Neuronal stem cell (in vitro differentiated cells): Measurements from ENCODE around the gene HIGD1C.
A peak's percentile ranks its signal among the peaks of the same experiment; 100 is the strongest.

Experiments
- DNase-seq: peaks from one replicate; pipeline ENCODE4 v3.0.0-alpha.2; 2013; ENCODE audit warnings: low spot score
- H2AFZ ChIP-seq: one replicate; pipeline ENCODE4 v1.6.1; 2013; ENCODE audit warnings: mild to moderate bottlenecking, low read length, inconsistent platforms
- H2AK5ac ChIP-seq: 2 replicates; pipeline ENCODE4 v1.6.1; 2013; ENCODE audit warnings: low read depth, mild to moderate bottlenecking, inconsistent platforms, low read length, moderate library complexity, mixed read lengths
- H2BK120ac ChIP-seq: 2 replicates; pipeline ENCODE4 v1.6.1; 2013; ENCODE audit warnings: low read depth, mild to moderate bottlenecking, inconsistent platforms, low read length, moderate library complexity, mixed read lengths
- H2BK12ac ChIP-seq: one replicate; pipeline ENCODE4 v1.6.1; 2013; ENCODE audit warnings: low read length, inconsistent platforms
- H2BK15ac ChIP-seq: 2 replicates; pipeline ENCODE4 v1.6.1; 2013; ENCODE audit warnings: mild to moderate bottlenecking, low read length, inconsistent platforms, mixed read lengths
- H2BK5ac ChIP-seq: one replicate; pipeline ENCODE4 v1.6.1; 2013; ENCODE audit warnings: inconsistent platforms, mild to moderate bottlenecking, low read length, moderate library complexity
- H3K14ac ChIP-seq: one replicate; pipeline ENCODE4 v1.6.1; 2013; ENCODE audit warnings: low read length, inconsistent platforms
- H3K18ac ChIP-seq: 2 replicates; pipeline ENCODE4 v1.6.1; 2013; ENCODE audit warnings: low read length, inconsistent platforms
- H3K23ac ChIP-seq: 2 replicates; pipeline ENCODE4 v1.6.1; 2013; ENCODE audit warnings: low read depth, mild to moderate bottlenecking, mixed read lengths, low read length, inconsistent platforms; ENCODE audit not compliant: poor library complexity
- H3K27ac ChIP-seq: replicated peaks from 3 replicates; pipeline ENCODE4 v1.5.1; 2013; ENCODE audit warnings: low read length, inconsistent platforms
- H3K27me3 ChIP-seq, 3 experiments: 2 replicates each; pipeline ENCODE4 v1.6.1; 2013; ENCODE audit warnings: low read length in 3 of 3, mild to moderate bottlenecking in 2 of 3, inconsistent platforms in 1 of 3, low read depth in 1 of 3, mixed read lengths in 1 of 3, moderate library complexity in 1 of 3; ENCODE audit not compliant: control insufficient read depth in 3 of 3, insufficient read depth in 3 of 3
- H3K36me3 ChIP-seq, 2 donors: replicated peaks in 1 of 2; 2 replicates each; pipeline ENCODE4 v1.6.1; 2013; ENCODE audit warnings: low read length in 2 of 2; ENCODE audit not compliant: control insufficient read depth in 2 of 2, insufficient read depth in 2 of 2
- H3K4ac ChIP-seq: 2 replicates; pipeline ENCODE4 v1.6.1; 2013; ENCODE audit warnings: inconsistent platforms, mild to moderate bottlenecking, low read length, moderate library complexity
- H3K4me1 ChIP-seq, 2 donors: 1 replicate in 1 of 2; 2 replicates in 1 of 2; pipeline ENCODE4 v1.6.1; 2013; ENCODE audit warnings: low read length in 2 of 2, low read depth in 1 of 2; ENCODE audit not compliant: control insufficient read depth in 2 of 2, insufficient read depth in 1 of 2
- H3K4me2 ChIP-seq: one replicate; pipeline ENCODE4 v1.6.1; 2013; ENCODE audit warnings: mild to moderate bottlenecking, low read length, inconsistent platforms; ENCODE audit not compliant: insufficient read depth, poor library complexity, severe bottlenecking
- H3K4me3 ChIP-seq, 2 donors: 2 replicates each; pipeline ENCODE4 v1.5.1; 2013; ENCODE audit warnings: low read length in 2 of 2, mild to moderate bottlenecking in 2 of 2, inconsistent platforms in 1 of 2, moderate library complexity in 1 of 2
- H3K79me1 ChIP-seq: one replicate; pipeline ENCODE4 v1.6.1; 2013; ENCODE audit warnings: low read depth, mild to moderate bottlenecking, inconsistent platforms, low read length, moderate library complexity
- H3K9ac ChIP-seq: one replicate; pipeline ENCODE4 v1.6.1; 2013; ENCODE audit warnings: mild to moderate bottlenecking, low read depth, low read length, inconsistent platforms; ENCODE audit not compliant: poor library complexity
- H3K9me3 ChIP-seq, 2 donors: replicated peaks in 1 of 2; 2 replicates each; pipeline versions ENCODE3 to v1.6.1; 2013; ENCODE audit warnings: low read length in 2 of 2, mild to moderate bottlenecking in 2 of 2, inconsistent platforms in 1 of 2, low read depth in 1 of 2, mixed read lengths in 1 of 2, moderate library complexity in 1 of 2; ENCODE audit not compliant: control insufficient read depth in 2 of 2, insufficient read depth in 1 of 2
- H4K8ac ChIP-seq: one replicate; pipeline ENCODE4 v1.6.1; 2013; ENCODE audit warnings: low read depth, mild to moderate bottlenecking, inconsistent platforms, low read length, moderate library complexity
- H4K91ac ChIP-seq: one replicate; pipeline ENCODE4 v1.6.1; 2013; ENCODE audit warnings: low read length, low read depth, mild to moderate bottlenecking, inconsistent platforms; ENCODE audit not compliant: poor library complexity
- WGBS, 2 donors: extraction: QIAGEN DNeasy Blood & Tissue Kit; methylation state at CpG; one replicate each; pipeline ENCODE4 v1.1.7; 2013; ENCODE audit warnings: missing lambda C conversion rate in 2 of 2, mixed read lengths in 1 of 2; ENCODE audit not compliant: insufficient read length in 2 of 2, insufficient replicate concordance in 1 of 2; ENCODE audit errors: extremely low coverage in 2 of 2; 5-methylcytosine and 5-hydroxymethylcytosine counted together

The HIGD1C gene

DNA sequence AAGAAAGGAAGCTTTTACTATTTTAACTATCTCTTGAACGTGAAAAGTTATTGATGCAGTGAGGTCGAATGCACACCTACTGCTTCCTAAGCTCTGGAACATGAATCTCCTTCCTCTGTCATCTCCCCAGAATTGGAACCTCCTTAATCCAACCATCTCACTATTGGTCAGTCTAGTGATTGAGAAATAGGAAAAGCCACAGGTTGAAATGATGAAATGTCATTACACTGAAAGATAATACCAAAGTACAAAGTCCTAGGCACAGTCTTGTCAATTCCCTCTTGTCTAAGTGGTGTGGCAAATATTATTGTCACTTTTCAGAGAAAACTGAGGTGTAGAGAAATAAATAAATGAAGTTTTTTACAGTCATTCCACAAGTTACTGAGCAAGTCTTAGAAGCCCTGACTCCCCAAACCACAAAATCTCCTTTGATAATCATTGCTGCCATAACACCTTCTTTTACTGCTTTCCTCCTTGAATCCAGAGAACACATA is 19.5 kb upstream of the HIGD1C start:
- H3K4me2 ChIP-seq: no peak overlapping the region
- no peak overlapping the region for H3K4ac ChIP-seq
- H3K18ac ChIP-seq: no peak overlapping the region
- H2BK5ac ChIP-seq: no peak overlapping the region
- H2AK5ac ChIP-seq: no peak overlapping the region
- no peak overlapping the region for H3K27ac ChIP-seq
- no peak overlapping the region for H2BK15ac ChIP-seq
- no peak overlapping the region for H4K8ac ChIP-seq
- DNase-seq: no peak
- no CpG with 5 or more reads among the region's 2 CpGs for WGBS, 2 donors
- no peak overlapping the region for H3K4me3 ChIP-seq
- H3K23ac ChIP-seq: no peak overlapping the region
- H3K4me1 ChIP-seq: peaks cover 5 to 11% of the 10 kb centered on the region in 2 donors
- H3K79me1 ChIP-seq: no peaks in the 10 kb centered on the region
- no peaks in the 10 kb centered on the region for H3K9me3 ChIP-seq
- H2AFZ ChIP-seq: no peak overlapping the region
- no peaks in the 10 kb centered on the region for H3K27me3 ChIP-seq
- H2BK120ac ChIP-seq: no peak overlapping the region
- no peak overlapping the region for H3K9ac ChIP-seq
- no peak overlapping the region for H2BK12ac ChIP-seq
- H3K36me3 ChIP-seq: no peaks in the 10 kb centered on the region
- no peak overlapping the region for H3K14ac ChIP-seq
- H4K91ac ChIP-seq: no peak overlapping the region

DNA sequence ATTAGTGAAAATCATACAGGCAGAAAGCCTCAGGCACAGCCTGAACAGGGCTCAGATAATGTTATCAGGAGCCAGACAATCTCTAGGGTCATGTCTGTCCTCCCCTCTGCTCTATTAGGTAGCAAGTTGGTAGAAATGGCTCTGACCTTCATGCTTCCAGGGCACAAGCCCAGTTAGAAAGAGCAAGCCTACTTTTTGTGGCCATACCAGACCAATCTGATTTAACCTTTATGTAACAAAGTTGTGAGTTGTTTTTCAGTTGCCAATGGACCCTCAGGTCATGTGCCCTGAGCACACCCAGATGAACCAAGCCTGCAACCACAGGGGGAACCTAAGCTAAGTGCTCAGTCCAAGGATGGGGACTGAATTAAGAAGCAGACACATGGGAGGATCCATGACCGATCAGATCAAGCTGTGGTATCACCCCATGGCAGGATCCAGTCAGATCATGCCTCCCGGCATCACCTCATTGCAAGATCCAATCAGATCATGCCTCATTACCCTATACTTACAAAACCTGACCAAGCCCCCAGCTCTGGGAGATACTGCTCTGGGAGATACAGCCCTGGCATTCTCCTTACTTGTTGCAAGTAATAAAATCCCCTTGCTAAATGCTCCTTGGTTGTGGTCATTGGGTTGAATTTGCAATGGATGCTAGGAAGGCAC is 18.8 kb upstream of the HIGD1C start:
- H3K79me1 ChIP-seq: no peaks in the 10 kb centered on the region
- H3K9ac ChIP-seq: no peak overlapping the region
- no peak overlapping the region for H2BK120ac ChIP-seq
- no peak overlapping the region for H2BK12ac ChIP-seq
- no peak overlapping the region for H3K14ac ChIP-seq
- no peak overlapping the region for H4K8ac ChIP-seq
- no peak for DNase-seq
- no peaks in the 10 kb centered on the region for H3K36me3 ChIP-seq
- H3K18ac ChIP-seq: no peak overlapping the region
- H3K4me3 ChIP-seq: no peak overlapping the region
- H4K91ac ChIP-seq: no peak overlapping the region
- H3K9me3 ChIP-seq: no peaks in the 10 kb centered on the region
- H2AK5ac ChIP-seq: no peak overlapping the region
- H3K27ac ChIP-seq: no peak overlapping the region
- H3K4me2 ChIP-seq: no peak overlapping the region
- H3K27me3 ChIP-seq: no peaks in the 10 kb centered on the region
- WGBS, 2 donors: no CpG with 5 or more reads among the region's 2 CpGs
- no peak overlapping the region for H3K23ac ChIP-seq
- no peak overlapping the region for H2BK5ac ChIP-seq
- no peak overlapping the region for H3K4ac ChIP-seq
- no peak overlapping the region for H2AFZ ChIP-seq
- H3K4me1 ChIP-seq: peaks cover 4 to 5% of the 10 kb centered on the region in 2 donors
- H2BK15ac ChIP-seq: no peak overlapping the region

DNA sequence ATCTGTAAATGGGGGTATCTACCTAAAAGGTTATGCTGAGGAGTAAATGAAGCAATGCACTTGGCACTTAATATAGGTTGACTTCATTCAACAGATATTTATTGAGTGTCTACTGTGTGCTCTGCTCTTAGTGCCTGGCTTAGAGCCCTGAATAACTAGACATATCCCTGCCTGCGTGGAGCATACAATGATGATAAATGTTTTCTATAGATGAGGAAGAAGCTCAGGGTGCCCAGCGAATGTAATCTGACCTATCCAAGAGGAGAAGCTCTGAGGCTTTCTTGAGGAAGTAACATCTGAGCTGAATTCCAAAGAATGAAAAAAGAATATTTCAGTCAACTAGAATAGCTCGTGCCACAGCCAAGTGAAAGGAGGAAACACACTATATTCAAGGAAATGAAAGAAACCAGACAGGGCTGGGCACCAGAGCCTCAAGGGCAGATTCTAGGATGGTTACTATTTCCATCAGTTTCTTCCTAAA is 17.9 kb upstream of the HIGD1C start:
- H3K18ac ChIP-seq: no peak overlapping the region
- H3K4me2 ChIP-seq: no peak overlapping the region
- peaks cover 4 to 5% of the 10 kb centered on the region in 2 donors for H3K4me1 ChIP-seq
- no peak overlapping the region for H2BK5ac ChIP-seq
- H3K9me3 ChIP-seq: no peaks in the 10 kb centered on the region
- H3K23ac ChIP-seq: no peak overlapping the region
- no peak overlapping the region for H2BK12ac ChIP-seq
- H3K4me3 ChIP-seq: no peak overlapping the region
- no peak overlapping the region for H2BK120ac ChIP-seq
- no peak overlapping the region for H2AFZ ChIP-seq
- H2AK5ac ChIP-seq: no peak overlapping the region
- no peak overlapping the region for H4K8ac ChIP-seq
- H4K91ac ChIP-seq: no peak overlapping the region
- H3K79me1 ChIP-seq: no peaks in the 10 kb centered on the region
- no peak overlapping the region for H3K14ac ChIP-seq
- H3K27me3 ChIP-seq: no peaks in the 10 kb centered on the region
- H3K4ac ChIP-seq: no peak overlapping the region
- H3K27ac ChIP-seq: no peak overlapping the region
- no peak overlapping the region for H2BK15ac ChIP-seq
- no CpG with 5 or more reads among the region's 3 CpGs for WGBS, 2 donors
- no peak overlapping the region for H3K9ac ChIP-seq
- DNase-seq: no peak
- H3K36me3 ChIP-seq: no peaks in the 10 kb centered on the region

DNA sequence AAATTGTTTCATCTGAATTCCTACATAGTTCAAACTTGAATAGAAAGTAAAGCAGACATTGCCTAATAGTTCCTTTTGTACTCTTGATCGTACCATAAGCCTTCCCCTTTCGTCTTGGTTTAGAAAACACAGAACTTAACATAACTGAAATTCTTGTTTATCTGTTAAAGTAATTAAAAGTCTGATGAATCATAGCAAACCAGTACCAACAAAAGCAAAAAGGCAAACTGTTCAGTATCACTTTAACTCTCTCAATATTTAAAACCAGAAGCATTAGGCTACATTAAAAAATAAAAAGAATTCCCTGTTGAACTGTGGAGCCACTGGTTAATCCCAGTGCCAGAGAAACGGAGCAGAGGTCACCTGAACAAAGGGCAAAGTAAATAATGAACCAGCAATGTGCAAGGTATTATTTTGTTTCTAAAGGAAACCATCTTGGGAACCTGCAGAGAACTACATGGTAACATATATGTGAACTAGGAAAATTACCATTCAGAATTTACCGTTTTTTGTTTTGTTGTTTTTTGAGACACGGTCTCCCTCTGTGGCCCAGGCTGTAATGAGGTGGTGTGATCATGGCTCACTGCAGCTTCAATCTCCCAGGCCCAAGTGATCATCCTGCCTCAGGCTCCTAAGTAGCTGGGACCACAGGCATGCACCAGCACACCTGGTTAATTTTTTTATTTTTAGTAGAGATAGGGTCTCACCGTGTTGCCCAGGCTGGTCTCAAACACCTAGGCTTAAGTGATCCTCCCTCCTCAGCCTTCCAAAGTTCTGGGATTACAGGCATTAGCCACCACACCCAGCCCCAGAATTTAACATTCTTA is 17.1 kb upstream of the HIGD1C start:
- Histone ChIP-seq H2AK5ac (no peak overlapping the region), H3K27me3 (no peaks in the 10 kb centered on the region), H3K23ac (no peak overlapping the region), H2BK15ac (no peak overlapping the region), H3K4me3 (no peak overlapping the region), H2AFZ (no peak overlapping the region), H3K9me3 (no peaks in the 10 kb centered on the region), H3K79me1 (no peaks in the 10 kb centered on the region), H2BK5ac (no peak overlapping the region), H4K91ac (no peak overlapping the region), H3K4me1 (peaks cover 4 to 5% of the 10 kb centered on the region in 2 donors), H4K8ac (no peak overlapping the region), H3K36me3 (no peaks in the 10 kb centered on the region), H2BK120ac (no peak overlapping the region), H3K18ac (peak overlapping the region; percentile 73), H3K4me2 (no peak overlapping the region), H2BK12ac (no peak overlapping the region), H3K9ac (no peak overlapping the region), H3K27ac (no peak overlapping the region), H3K4ac (no peak overlapping the region), H3K14ac (no peak overlapping the region)
- DNase-seq: no peak
- no CpG with 5 or more reads among the region's 6 CpGs for whole genome bisulfite sequencing, 2 donors
